HFF-Myc (cell line): ENCODE data around the gene CLEC2B.
"Not testable (repeated sequence)": the region's sequence is repeated elsewhere in the genome, so short reads cannot be mapped to it uniquely, and the experiment has no call there.

Experiments
- DNase-seq: peaks from one replicate; pipeline ENCODE4 v3.0.0-alpha.2; 2011; ENCODE audit warnings: low read depth; ENCODE audit errors: extremely low read depth
- H3K4me3 ChIP-seq: replicated peaks from 2 replicates; pipeline ENCODE4 v1.5.1; 2011; ENCODE audit warnings: low read depth, mild to moderate bottlenecking, control low read depth, low read length
- TF ChIP-seq, protein P1 (sequence below): IDR thresholded peaks from 2 replicates; pipeline ENCODE4 v1.5.1; 2012; ENCODE audit warnings: mild to moderate bottlenecking, low read depth, low read length, control low read depth; ENCODE audit errors: missing control alignments

The CLEC2B gene

GRCh38 chr12:9888665-9889273, 19.6 kb upstream of the CLEC2B start:
- H3K4me3 ChIP-seq, result no peak overlapping the region
- no peak for DNase-seq
- TF ChIP-seq, protein P1, sequence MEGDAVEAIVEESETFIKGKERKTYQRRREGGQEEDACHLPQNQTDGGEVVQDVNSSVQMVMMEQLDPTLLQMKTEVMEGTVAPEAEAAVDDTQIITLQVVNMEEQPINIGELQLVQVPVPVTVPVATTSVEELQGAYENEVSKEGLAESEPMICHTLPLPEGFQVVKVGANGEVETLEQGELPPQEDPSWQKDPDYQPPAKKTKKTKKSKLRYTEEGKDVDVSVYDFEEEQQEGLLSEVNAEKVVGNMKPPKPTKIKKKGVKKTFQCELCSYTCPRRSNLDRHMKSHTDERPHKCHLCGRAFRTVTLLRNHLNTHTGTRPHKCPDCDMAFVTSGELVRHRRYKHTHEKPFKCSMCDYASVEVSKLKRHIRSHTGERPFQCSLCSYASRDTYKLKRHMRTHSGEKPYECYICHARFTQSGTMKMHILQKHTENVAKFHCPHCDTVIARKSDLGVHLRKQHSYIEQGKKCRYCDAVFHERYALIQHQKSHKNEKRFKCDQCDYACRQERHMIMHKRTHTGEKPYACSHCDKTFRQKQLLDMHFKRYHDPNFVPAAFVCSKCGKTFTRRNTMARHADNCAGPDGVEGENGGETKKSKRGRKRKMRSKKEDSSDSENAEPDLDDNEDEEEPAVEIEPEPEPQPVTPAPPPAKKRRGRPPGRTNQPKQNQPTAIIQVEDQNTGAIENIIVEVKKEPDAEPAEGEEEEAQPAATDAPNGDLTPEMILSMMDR, result no peak

DNA sequence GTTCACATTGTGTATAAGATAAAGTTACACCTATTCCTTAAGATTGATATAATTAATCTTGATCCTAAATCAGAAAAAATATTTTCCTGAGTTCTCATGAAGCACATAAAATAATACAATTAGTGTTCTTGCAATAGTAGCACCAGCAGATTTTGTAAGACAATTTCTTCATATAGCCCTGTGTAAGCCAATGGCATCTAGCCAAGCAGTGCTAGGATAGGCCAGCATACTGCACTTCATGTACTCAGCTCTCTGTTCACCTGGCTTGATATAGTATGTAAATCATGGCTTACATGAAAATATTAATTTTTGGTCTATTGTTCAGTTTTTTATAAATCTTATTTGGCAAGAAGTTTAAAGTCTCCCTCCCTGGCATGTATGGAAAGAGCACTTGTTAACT, 14.0 kb upstream of the CLEC2B start:
- no peak overlapping the region for H3K4me3 ChIP-seq
- no peak for DNase-seq
- TF ChIP-seq, protein P1, result no peak

- no peak for DNase-seq
- H3K4me3 ChIP-seq, result no peak overlapping the region
- TF ChIP-seq, protein P1, result no peak
Observed at GRCh38 chr12:9881988-9882387, 12.8 kb upstream of the CLEC2B start.

- H3K4me3 ChIP-seq, result no peak within 1 kb of the TSS
- TF ChIP-seq, protein P1, result no peak
- DNase-seq, result no peak
Observed at GRCh38 chr12:9881246-9881645, 12.1 kb upstream of the CLEC2B start, which contains the start of gene KLRF2. Gene KLRF2, plus strand, starts transcription at chr12:9881489. Its CDS starts 107 bp downstream, at chr12:9881596.

DNA sequence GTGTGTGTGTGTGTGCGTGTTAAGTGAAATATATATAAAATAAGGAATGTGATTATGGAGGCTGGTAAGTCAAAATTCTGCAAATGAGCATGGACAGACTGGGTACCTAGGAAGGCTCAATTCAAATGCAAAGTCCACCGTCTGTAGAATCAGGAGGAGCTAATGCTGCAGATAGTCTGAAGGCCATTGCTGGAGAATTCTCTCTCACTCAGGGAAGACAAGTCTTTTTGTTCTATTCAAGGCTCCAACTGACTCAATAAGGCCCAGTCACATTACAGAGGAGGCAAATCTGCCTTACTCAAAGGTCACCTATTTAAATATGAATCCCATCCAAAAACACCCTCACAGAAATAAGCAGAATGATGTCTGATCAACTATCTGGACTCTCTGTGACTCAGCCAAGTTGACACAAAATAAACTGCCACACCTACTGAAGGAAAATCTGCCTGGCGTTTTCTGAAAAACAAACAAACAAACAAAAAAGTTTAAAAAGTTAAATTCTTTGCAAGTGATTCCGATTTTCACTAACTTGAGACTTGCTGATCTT, 11.5 kb upstream of the CLEC2B start:
- TF ChIP-seq, protein P1, result no peak
- no peak for DNase-seq
- no peak overlapping the region for H3K4me3 ChIP-seq

- not testable (repeated sequence) for DNase-seq, H3K4me3 ChIP-seq
Observed at GRCh38 chr12:9876120-9876519, 7.0 kb upstream of the CLEC2B start.

- TF ChIP-seq, protein P1, result no peak
- no peak overlapping the region for H3K4me3 ChIP-seq
- no peak for DNase-seq
Observed at GRCh38 chr12:9872742-9873141, 3.6 kb upstream of the CLEC2B start.
